HL-60 (cell line): ENCODE results near the gene TRABD2B.

Source experiments
- DNase-seq, 2 experiments: peaks; one replicate each; pipeline ENCODE4 v3.0.0-alpha.2; 2010 to 2020; ENCODE audit warnings: low read depth in 1 of 2, low spot score in 1 of 2
- H3K27ac ChIP-seq: fragments of 250-450 bp; sonication (Bioruptor Pico); replicated peaks from 2 replicates; pipeline ENCODE4 v1.5.1; 2020; ENCODE audit warnings: mild to moderate bottlenecking, moderate library complexity
- H3K27me3 ChIP-seq: fragments of 250-450 bp; sonication (Bioruptor Pico); 2 replicates; pipeline ENCODE4 v1.5.1; 2021; ENCODE audit warnings: mild to moderate bottlenecking, moderate library complexity; ENCODE audit not compliant: insufficient read depth, poor library complexity, severe bottlenecking
- H3K4me3 ChIP-seq: replicated peaks from 2 replicates; pipeline ENCODE4 v1.5.1; 2011; ENCODE audit warnings: mild to moderate bottlenecking, control low read depth, low read length; ENCODE audit not compliant: insufficient read depth
- CTCF ChIP-seq: IDR thresholded peaks from one replicate; pipeline ENCODE4 v1.5.1; 2011; ENCODE audit warnings: low read length, control low read depth, inconsistent platforms; ENCODE audit not compliant: insufficient read depth
- GABPA ChIP-seq: IDR thresholded peaks from 2 replicates; pipeline ENCODE4 v1.6.1; 2012; ENCODE audit warnings: low read depth
- POLR2AphosphoS5 ChIP-seq: IDR thresholded peaks from 2 replicates; pipeline ENCODE4 v1.6.1; 2012; ENCODE audit warnings: low read depth
- REST ChIP-seq: IDR thresholded peaks from 2 replicates; pipeline ENCODE4 v1.6.1; 2012; ENCODE audit warnings: low read depth; ENCODE audit not compliant: insufficient replicate concordance
- SPI1 ChIP-seq: IDR thresholded peaks from 2 replicates; pipeline ENCODE4 v1.6.1; 2012; ENCODE audit warnings: low read depth, mild to moderate bottlenecking, borderline replicate concordance

TRABD2B gene

GRCh38 chr1:47991673-47992072, 5.5 kb downstream of the TRABD2B start:
- H3K27ac ChIP-seq = no peak overlapping the region
- H3K27me3 ChIP-seq = peaks cover 17% of the 10 kb centered on the region
- no peak for DNase-seq
- H3K4me3 ChIP-seq = no peak overlapping the region
- TF ChIP-seq POLR2AphosphoS5 (no peak), GABPA (no peak), CTCF (no peak), REST (no peak), SPI1 (no peak)

GRCh38 chr1:47991187-47991586, 6.0 kb downstream of the TRABD2B start:
- Histone ChIP-seq H3K27me3 (peaks cover 15% of the 10 kb centered on the region), H3K27ac (no peak overlapping the region), H3K4me3 (no peak overlapping the region)
- TF ChIP-seq REST = no peak
- no peak for TF ChIP-seq CTCF
- no peak for TF ChIP-seq GABPA
- TF ChIP-seq SPI1 = no peak
- TF ChIP-seq POLR2AphosphoS5 = no peak
- DNase-seq = no peak

- DNase-seq = no peak
- Histone ChIP-seq H3K27me3 (peaks cover 8% of the 10 kb centered on the region), H3K4me3 (no peak overlapping the region), H3K27ac (no peak overlapping the region)
- TF ChIP-seq CTCF = no peak
Measured at GRCh38 chr1:47990286-47990685, 6.9 kb downstream of the TRABD2B start.

GRCh38 chr1:47987601-47988000, 9.6 kb downstream of the TRABD2B start:
- H3K27me3 ChIP-seq = peaks cover 5% of the 10 kb centered on the region
- no peak for DNase-seq
- H3K27ac ChIP-seq = no peak overlapping the region
- no peak overlapping the region for H3K4me3 ChIP-seq
- TF ChIP-seq POLR2AphosphoS5 (no peak), REST (no peak), SPI1 (no peak), CTCF (no peak), GABPA (no peak)
